GM19452 (cell line): ENCODE data around the gene FCGR2B.
"Not testable (repeated sequence)": the region's sequence is repeated elsewhere in the genome, so short reads cannot be mapped to it uniquely, and the experiment has no call there.

Experiments used
- ATAC-seq: cut with Tn5 transposase; IDR thresholded peaks from one replicate; pipeline ENCODE4 v1.9.1; 2021; ENCODE audit not compliant: unreplicated experiment

FCGR2B gene

DNA sequence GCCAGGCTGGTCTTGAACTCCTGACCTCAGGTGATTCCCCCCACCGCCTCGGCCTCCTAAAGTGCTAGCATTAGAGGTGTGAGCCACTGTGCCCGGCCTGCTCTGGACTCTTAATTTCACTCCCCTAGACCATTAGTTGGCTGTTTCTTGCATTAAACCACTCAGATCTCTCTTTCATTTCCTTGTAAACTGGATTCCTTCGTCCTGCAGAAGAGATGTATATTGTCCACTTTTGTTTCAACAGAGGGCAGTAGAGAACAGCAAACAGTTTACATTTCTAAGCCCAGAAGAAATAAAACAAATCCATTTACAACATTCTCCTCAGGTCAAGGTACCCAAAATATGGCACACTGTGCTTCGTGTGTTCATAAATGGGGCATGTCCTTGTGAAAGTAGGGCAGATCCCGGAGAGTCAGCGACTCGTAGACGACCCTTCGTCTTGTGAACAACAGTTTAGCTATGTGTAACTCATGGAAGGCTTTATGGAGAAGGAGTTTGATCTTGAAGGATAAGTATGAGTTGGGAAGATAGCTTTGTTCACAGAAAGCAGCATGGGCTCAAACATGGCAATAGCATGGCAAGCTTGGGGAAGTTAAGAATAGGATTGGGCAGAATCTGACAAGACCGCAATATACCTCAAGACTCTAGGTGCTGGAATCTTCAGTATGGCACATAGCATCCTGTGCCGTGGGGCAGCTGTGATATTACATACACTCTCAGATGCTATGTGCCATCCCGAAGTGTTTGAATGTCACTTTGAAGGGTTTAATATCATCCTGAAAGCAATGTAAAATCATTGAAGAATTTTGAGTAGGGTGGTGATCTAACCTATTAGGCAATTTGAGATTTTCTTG lies 15.2 kb upstream of the FCGR2B start:
- ATAC-seq, result not testable (repeated sequence)

DNA sequence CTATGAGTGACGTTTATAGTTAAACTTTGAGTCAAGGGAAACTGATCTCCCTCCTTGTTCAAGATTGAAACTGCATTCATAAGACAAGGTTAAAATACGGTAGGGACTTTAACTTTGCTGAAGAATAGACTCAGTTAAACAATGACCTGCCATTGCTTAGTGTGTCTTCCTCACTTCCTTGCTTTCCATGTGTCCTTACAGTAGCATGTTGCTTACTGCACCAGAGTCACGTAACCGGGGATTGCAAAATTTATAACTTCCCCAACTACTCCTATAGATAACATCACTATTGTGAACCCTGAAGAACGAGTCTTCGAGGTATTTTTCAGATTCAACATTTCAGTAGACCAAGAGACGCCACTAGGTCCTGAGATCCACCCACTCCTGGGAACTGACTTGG lies 9.4 kb upstream of the FCGR2B start:
- ATAC-seq, result not testable (repeated sequence)

DNA sequence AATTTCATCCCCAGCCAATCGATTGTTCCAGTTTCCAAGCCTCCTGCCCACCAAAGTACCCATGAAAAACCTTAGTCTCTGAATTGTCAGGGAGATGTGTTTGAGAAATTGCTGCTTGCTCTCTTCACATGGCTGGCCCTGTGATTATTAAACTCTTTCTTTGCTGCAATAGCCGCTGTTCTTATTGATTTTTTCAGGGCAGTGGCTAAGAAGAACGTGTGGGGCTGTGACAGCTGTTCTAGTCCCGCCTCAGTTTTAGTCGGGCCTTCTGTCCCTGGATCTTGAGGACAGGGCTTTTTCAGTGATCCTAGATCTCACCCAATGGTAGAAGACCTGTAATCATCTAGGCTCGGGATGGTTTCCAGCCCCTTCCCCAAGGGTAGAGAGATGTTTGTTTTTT lies 9.0 kb upstream of the FCGR2B start:
- not testable (repeated sequence) for ATAC-seq

DNA sequence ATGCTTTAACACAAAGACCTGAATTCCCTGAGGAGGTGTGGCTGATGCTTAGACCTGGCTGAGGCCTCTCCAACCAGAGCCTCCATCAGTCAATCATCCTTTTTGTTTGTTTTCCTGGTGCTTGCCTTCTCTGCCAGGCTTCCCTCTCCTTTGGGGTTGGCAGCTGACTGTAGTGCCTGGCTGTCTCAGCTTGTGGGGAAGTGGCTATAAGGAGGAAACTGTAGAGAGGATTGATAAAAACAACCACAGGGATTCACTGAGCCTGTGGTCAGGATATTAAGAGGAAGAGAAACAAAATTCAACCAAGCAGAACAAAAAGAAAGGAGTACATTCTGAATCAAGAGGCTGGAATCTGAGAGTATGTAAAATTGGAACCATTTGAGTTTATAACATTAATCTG lies 4.4 kb upstream of the FCGR2B start:
- ATAC-seq, result not testable (repeated sequence)

DNA sequence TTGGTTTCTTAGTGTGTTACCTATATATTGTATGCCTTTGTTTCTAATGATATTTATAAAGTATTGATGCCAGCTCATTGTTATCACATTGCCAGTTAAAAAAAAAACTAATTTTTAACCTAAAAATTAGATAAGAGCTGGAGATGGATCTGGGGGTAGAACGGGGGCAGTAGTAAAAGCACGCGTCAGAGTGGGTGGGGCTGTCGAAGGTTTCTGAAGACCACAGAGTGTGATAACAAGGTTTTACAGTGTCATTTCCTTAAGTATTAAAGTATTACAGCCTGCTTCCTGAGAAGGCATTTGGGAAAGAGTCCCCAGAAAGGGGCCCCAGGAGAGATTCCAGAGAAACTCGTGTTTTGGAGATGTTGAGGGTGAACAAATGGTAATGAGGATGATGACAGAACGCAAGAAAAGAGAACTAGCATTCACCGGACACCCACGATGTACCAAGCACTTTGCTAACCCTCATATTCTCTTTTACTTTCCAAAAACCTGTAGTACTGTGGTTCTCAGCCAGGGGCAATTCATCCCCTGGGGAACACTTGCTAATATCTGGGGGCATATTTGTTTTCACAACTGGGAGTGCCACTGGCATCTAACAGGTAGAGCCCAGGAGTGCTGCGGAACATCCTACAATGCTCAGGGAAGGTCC lies 1.2 kb upstream of the FCGR2B start:
- not testable (repeated sequence) for ATAC-seq

DNA sequence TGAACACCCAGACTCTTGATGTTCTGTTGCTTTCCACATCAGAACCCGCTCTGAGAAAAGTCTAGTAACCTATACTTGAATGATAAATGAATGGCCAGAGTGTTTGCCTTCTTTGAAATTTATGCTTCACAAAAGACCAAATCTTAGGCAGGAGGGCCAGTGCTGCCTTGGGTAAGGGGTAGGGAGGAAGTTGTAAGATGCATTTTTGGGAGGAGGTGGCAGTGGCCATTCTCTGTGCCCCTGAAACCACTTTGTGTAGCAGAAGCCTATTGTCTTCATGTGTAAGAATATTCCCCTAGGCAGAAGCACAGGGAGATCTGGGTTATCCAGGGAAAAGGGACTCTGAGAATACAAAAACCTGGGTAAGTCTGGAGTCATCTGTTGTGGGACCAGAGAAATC lies 626 bp downstream of the FCGR2B start:
- ATAC-seq, result peak; percentile 33

DNA sequence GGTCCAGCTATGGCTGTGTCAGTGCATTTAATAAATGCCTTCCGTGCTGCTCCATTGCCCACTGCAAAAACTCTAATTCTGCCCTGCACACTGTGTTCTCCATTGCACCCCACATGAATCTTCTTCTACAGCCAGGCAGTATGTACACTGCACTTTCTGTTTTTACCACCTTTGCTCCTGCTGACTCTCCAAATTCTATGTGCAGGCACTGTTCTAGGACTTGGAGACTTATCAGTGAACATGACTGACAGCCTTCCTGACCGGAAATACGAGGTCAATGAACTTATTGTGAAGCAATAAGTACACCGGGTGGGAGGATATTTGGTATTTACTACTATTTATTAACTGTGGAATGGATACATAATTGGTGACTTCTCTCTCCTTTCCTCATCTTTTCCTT lies 1.7 kb downstream of the FCGR2B start:
- not testable (repeated sequence) for ATAC-seq

DNA sequence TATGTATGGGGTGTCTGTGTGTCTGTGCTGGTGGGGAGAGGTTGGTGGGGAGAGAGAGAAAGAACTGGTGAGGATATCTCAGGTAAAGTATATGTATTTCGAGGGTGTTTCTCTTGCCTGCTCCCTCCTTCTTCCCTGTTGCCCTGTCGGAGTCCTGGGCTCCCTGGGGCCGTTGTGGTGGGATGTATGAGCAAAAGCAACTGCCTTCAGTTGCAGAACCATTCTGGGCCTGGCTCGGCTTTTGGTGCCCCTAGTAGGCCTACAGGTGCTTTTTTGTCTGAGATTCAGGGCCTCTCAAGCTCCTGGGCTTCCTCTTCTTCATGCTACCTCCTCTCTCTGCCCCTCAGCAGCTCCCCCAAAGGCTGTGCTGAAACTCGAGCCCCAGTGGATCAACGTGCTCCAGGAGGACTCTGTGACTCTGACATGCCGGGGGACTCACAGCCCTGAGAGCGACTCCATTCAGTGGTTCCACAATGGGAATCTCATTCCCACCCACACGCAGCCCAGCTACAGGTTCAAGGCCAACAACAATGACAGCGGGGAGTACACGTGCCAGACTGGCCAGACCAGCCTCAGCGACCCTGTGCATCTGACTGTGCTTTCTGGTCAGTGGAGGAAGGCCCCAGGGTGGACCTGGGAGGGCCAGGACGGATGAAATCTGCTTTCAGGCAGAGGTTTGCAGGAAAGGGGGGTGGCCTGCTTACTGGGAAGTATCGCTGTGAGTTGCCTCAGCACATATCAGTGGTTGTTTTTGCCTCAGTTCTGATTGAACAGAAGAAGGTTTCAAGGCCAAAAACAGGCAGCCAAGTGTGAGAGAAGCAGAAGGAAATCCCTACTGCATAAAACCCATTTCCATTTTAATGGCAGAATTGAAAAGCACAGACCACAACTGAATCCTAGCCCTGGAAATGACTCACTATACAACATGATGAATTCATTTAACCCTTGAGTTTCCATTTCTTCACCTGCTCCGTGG lies 8.4 kb downstream of the FCGR2B start:
- ATAC-seq, result not testable (repeated sequence)

DNA sequence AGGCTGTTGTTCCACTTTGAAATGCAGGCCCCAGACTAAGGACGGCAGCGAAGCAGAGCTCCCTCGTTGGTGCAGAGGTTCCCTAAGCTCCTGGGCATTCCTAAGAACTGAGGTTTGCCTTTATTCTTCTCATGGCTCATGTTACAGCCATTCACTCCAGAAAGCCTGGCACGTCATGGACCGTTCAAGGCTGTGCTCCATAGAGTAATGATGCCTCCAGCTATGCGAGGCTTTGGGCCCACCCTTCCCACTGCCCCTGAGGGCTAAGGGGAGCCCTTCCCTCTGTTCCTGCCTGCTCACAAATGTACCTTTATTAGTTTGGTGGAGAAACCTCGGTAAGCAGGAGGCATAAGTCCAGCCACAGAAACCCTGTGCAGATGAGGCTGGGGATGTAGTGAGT lies 10.5 kb downstream of the FCGR2B start:
- ATAC-seq, result not testable (repeated sequence)

DNA sequence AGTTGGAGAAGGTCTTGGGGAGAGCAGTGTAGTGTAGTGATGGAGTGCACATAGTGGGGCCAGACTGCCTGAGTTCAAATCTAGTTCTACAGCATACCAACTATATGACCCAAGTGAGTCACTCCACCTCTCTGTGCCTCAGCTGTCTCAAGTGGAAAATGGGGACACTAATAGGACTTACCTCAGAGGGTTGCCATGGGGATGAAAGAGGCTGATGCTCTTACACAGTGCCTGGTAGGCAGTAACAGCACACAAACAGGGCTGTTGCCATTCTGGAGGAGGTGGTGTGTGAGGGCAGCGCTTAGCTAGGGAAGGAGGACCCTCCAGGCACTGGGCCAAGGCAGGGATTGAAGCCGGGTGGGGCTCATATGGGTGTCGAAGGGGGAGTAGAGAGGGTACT lies 11.5 kb downstream of the FCGR2B start:
- ATAC-seq, result not testable (repeated sequence)

DNA sequence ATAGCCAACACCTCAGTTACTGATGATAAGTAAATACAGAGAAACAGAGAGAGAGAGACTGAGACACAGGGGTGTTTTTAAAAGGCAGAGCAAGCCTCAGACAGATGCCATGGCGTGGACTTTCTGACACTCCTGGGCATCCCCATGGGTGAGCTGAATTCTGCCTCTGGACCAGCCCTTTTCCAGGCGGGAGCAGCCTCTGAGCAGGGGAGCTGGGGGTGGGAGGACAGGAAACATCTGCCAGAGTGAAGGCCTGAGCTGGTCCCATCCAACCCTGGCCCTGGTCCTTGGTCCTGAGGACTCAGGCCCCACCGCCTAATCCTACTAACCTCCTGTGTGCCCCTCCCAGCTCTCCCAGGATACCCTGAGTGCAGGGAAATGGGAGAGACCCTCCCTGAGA lies 12.0 kb downstream of the FCGR2B start:
- ATAC-seq, result not testable (repeated sequence)

DNA sequence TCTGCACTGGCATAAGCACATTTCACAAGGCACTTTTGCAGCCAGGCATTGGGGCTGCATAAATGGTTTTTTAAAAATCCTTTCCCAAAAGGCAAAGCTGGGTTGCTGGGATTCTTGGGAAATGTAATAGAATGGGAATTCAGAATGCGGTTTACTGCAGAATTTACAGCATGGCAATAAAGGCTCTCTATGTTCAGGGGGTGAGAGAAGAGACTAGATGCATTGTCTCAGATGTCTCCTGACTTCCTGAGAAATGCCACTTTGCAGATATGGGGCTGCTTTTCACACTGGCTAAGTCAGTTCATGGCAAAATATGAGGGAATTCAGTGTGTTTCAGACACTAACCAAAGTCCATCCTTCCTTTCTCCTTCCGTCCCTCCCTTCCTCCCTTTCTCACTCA lies 13.5 kb downstream of the FCGR2B start:
- no peak for ATAC-seq

DNA sequence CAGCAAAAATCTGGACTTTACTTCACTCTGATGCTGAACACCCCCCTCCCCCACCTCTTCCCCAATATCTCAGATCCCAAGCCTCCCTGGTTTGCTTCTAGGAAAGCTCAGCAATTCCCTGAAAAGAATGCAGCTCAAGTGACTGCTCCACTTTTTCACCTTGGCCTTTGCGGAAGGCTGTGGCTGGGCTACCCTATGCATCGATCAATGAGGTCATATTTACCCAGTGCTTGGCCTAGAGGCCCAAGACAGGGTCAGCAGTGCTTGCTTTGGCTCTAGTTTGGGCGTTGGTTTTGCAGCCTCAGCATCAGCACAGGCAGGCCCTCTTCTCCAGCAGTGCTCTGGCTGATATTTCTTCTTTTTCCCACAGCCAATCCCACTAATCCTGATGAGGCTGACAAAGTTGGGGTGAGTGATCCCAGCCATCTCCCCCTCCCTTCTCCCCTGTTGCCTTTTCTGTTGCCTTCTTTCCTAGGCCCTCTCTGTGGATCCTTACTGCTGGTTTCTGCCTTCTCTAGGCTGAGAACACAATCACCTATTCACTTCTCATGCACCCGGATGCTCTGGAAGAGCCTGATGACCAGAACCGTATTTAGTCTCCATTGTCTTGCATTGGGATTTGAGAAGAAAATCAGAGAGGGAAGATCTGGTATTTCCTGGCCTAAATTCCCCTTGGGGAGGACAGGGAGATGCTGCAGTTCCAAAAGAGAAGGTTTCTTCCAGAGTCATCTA lies 14.2 kb downstream of the FCGR2B start:
- no peak for ATAC-seq

DNA sequence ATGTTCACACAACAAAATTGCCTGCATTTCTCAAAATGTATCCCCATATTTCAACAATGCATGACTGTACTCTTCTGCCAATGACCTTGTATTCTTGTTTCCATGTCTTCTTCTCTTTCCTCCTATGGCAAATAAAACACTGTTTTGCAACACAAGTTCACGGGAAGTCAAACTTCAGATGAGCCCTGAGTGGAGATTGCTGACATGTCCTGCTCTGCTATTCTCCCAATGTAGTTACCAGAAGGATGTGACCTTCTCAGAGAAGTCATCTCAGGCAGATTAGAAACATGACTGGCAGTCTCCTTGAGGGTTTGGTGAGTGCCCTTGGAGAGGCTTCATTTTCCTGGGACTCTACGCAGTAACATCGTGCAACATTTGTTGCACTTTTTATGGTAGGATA lies 15.6 kb downstream of the FCGR2B start:
- no peak for ATAC-seq

DNA sequence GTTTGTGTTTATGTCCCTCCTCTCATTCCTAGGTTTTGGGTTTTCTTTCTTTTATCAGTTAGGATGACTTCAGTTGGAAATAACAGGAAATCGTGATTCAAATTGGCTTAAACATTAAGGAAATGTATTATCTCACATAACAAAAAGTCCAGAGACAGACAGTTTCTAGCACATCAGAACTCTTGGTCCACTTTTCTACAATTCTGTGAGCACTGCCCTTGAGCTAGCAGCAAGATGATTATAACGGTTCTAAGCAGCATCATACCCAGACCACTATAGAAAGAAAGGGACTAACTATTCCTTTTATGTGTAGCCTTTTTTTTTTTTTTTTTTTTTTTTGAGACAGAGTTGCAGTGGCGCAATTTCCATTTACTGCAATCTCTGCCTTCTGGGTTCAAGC lies 18.9 kb downstream of the FCGR2B start:
- no peak for ATAC-seq

DNA sequence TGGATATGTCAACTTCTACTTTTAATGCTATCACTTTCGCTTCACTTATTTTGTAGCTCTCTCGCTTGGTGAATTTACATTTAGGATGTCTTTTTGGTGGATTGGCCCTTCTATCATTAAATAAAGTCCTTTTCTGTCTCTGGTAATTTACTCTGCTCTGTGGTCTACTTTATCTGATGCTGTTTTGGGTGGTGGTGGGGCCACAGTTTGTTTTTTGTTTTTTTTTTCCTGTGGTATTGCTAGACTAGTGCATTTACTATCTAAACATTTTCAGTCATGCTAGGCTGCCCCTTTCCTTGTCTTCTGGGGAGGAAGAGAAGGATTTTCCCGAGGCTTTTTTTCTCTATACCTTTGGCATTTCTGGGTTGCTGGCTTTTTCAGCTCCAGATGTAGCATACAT lies 26.0 kb downstream of the FCGR2B start:
- ATAC-seq, result no peak

DNA sequence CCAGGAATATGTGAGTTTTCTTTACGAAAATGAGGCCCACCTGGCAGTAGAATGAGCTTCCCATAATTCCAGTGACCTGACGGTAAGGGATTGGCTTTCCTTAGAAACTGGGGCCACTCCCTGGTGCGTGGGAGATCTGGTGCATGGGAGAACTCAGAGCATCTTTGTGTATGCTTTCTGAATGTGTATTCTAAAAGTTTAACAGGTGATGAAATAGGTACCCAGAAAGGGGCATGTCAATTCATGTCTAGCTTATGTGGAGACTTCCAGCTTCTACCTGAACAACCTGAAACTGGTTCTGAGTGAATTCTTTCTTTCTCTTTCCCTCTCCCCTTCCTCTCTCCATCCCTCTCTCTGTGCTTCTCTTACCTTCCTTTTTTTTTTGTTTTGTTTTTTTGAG lies 28.9 kb downstream of the FCGR2B start:
- no peak for ATAC-seq

DNA sequence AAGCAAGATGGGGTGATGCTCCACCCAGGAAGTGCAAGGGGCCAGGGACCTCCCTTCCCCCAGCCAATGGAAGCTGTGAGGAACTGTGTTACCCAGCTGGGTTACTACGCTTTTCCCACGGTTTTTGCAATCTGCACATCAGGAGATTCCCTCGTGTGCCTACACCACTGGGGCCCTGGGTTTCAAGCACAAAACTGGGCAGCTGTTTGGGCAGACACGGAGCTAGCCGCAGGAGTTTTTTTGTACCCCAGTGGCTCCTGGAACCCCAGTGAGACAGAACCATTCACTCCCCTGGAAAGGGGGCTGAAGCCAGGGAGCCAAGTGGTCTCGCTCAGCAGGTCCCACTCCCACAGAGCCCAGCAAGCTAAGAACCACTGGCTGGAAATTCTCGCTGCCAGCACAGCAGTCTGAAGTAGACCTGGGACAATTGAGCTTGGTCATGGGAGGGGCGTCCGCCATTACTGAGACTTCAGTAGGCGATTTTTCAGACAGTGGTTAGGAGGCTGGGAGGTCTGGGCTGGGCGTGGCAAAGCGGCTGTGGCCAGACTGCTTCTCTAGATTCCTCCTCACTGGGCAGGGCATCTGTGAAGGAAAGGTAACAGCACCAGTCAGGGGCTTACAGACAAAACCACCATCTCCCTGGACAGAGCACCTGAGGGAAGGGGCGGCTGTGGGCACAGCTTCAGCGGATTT lies 30.2 kb downstream of the FCGR2B start:
- ATAC-seq, result not testable (repeated sequence)

DNA sequence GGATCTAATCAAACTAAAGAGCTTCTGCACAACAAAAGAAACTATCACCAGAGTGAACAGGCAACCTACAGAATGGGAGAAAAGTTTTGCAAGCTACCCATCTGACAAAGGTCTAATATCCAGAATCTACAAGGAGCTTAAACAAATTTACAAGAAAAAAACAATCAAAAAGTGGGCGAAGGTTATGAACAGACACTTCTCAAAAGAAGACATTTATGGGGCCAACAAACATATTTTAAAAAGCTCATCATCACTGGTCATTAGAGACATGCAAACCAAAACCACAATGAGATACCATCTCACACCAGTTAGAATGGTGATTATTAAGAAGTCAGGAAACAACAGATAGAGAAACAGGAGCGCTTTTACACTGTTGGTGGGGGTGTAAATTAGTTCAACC lies 35.4 kb downstream of the FCGR2B start:
- not testable (repeated sequence) for ATAC-seq

DNA sequence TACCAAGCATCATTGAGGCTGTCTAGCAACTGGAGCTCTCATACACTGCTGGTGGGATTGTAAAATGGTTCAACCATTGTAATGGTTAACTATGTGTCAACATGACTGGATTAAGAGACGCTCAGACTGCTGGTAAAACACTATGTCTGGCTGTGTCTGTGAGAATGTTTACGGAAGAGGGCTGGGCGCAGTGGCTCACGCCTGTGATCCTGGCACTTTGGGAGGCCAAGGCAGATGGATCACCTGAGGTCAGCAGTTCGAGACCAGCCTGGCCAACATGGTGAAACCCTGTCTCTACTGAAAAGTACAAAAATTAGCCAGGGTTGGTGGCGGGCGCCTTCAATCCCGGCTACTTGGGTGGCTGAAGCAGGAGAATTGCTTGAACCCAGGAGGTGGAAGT lies 39.3 kb downstream of the FCGR2B start:
- no peak for ATAC-seq
